Spleen (tissue), 11 donors: ENCODE results near the gene FUT4. TPM values are rescaled to one million over a fixed set of nuclear protein-coding genes. Genes with fewer than 3 reads are reported as not detected.

ENCODE experiments used
- DNase-seq: peaks from one replicate; pipeline ENCODE4 v3.0.0-alpha.2; 2020
- H3K27ac ChIP-seq, 8 donors: fragments of 200-600 bp; sonication (generic) in 7 of 8; 1 replicate in 4 of 8; 2 replicates in 4 of 8; pipeline versions ENCODE4 v1.5.0 to v1.8.0; 2016 to 2021; ENCODE audit warnings: inconsistent platforms in 4 of 8, mild to moderate bottlenecking in 4 of 8, moderate library complexity in 1 of 8
- H3K27me3 ChIP-seq, 7 donors: fragments of 200-600 bp; sonication (generic) in 6 of 7; replicated peaks in 1 of 7; 1 replicate in 4 of 7; 2 replicates in 3 of 7; pipeline versions ENCODE4 v1.5.0 to v1.8.0; 2016 to 2021; ENCODE audit warnings: inconsistent platforms in 3 of 7, mild to moderate bottlenecking in 1 of 7
- H3K36me3 ChIP-seq, 6 donors: fragments of 200-600 bp; sonication (generic) in 5 of 6; 1 replicate in 4 of 6; 2 replicates in 2 of 6; pipeline versions ENCODE4 v1.5.0 to v1.8.0; 2016 to 2021; ENCODE audit warnings: inconsistent platforms in 2 of 6
- H3K4me1 ChIP-seq, 6 donors: fragments of 200-600 bp; sonication (generic) in 5 of 6; 1 replicate in 3 of 6; 2 replicates in 3 of 6; pipeline versions ENCODE4 v1.5.0 to v1.8.0; 2016 to 2021; ENCODE audit warnings: inconsistent platforms in 3 of 6
- H3K4me3 ChIP-seq, 8 donors: fragments of 200-600 bp; sonication (generic) in 7 of 8; 1 replicate in 4 of 8; 2 replicates in 4 of 8; pipeline versions ENCODE4 v1.5.0 to v1.8.0; 2016 to 2021; ENCODE audit warnings: inconsistent platforms in 4 of 8, mild to moderate bottlenecking in 4 of 8, moderate library complexity in 2 of 8
- H3K9me3 ChIP-seq, 8 donors: fragments of 200-600 bp; sonication (generic) in 7 of 8; 1 replicate in 4 of 8; 2 replicates in 4 of 8; pipeline versions ENCODE4 v1.5.0 to v1.8.0; 2016 to 2021; ENCODE audit warnings: inconsistent platforms in 4 of 8
- POLR2A ChIP-seq, 3 donors: fragments of 450-650 bp; IDR thresholded peaks; one replicate each; pipeline ENCODE4 v1.5.1; 2017; ENCODE audit warnings: antibody characterized with exemption in 3 of 3, mild to moderate bottlenecking in 1 of 3
- POLR2AphosphoS5 ChIP-seq, 3 donors: sonication (generic); formaldehyde crosslinking; IDR thresholded peaks; one replicate each; pipeline ENCODE4 v1.5.1; 2017; ENCODE audit warnings: antibody characterized with exemption in 3 of 3
- WGBS, 5 donors: extraction: QIAGEN DNeasy Blood & Tissue Kit in 3 of 5; methylation state at CpG; one replicate each; pipeline versions ENCODE4 v1.1.5 to v1.1.7; 2013 to 2018; 5-methylcytosine and 5-hydroxymethylcytosine counted together
- intact Hi-C: fragments of 100-400 bp; cut with DNase I; formaldehyde crosslinking; loops from one replicate; pipeline ENCODE4 v1.15.0; 2023; ENCODE audit warnings: low total_unique reads
- polyA plus RNA-seq, 3 donors: library from polyadenylated mRNA; stranded (reverse); fragments of 200-250 nt; gene quantifications; one replicate each; pipeline ENCODE4 v1.2.1, GENCODE V29; 2013
- total RNA-seq, 7 donors: library from RNA; depleted of rRNA in 3 of 7; stranded (reverse); fragments of >200 nt in 3 of 7; fragmentation: NEBNext Ultra II Directional in 4 of 7; extraction: Animal tissue kit (Norgen Biotek cat#: 25700) in 4 of 7; gene quantifications; one replicate each; pipeline versions ENCODE4 v1.1.0 to v1.2.1, GENCODE V29; 2016 to 2021
- TF ChIP-seq, protein P1 (sequence below), 11 experiments: fragments of 200-600 bp in 7 of 11; fragments of 450-650 bp in 4 of 11; sonication (generic) in 4 of 11; IDR thresholded peaks in 8 of 11; conservative IDR thresholded peaks in 3 of 11; 1 replicate in 7 of 11; 2 replicates in 4 of 11; pipeline versions ENCODE4 v1.4.0 to v1.8.0; 2016 to 2021; ENCODE audit warnings: antibody characterized with exemption in 11 of 11, inconsistent platforms in 4 of 11, mild to moderate bottlenecking in 1 of 11
- donor health status: healthy with polysubstance abuse.
- donor health status: DM: no; HTN: no; CAD: no; lungs with moderate emphysema.
- donor health status: DM: no; HTN: no; CAD: no.
- donor health status: Bipolar disorder and iron deficiency.
- donor health status: healthy.
- donor health status: DM: no; HTN: no; CAD: no.
- donor health status: DM: yes; HTN: yes; CAD: no.

FUT4 gene
- total and polyA plus RNA-seq, 10 donors = 1.6 to 12.8 (median 9.8) TPM

GRCh38 chr11:94577841-94578240 lies 34.1 kb downstream of the FUT4 start:
- TF ChIP-seq, protein P1, sequence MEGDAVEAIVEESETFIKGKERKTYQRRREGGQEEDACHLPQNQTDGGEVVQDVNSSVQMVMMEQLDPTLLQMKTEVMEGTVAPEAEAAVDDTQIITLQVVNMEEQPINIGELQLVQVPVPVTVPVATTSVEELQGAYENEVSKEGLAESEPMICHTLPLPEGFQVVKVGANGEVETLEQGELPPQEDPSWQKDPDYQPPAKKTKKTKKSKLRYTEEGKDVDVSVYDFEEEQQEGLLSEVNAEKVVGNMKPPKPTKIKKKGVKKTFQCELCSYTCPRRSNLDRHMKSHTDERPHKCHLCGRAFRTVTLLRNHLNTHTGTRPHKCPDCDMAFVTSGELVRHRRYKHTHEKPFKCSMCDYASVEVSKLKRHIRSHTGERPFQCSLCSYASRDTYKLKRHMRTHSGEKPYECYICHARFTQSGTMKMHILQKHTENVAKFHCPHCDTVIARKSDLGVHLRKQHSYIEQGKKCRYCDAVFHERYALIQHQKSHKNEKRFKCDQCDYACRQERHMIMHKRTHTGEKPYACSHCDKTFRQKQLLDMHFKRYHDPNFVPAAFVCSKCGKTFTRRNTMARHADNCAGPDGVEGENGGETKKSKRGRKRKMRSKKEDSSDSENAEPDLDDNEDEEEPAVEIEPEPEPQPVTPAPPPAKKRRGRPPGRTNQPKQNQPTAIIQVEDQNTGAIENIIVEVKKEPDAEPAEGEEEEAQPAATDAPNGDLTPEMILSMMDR (IDR thresholded peaks at IDR 0.05 in 8 of 11, conservative IDR thresholded peaks at IDR 0.05 in 3 of 11) = no peak
- TF ChIP-seq POLR2A (IDR thresholded peaks at IDR 0.05) = no peak
- TF ChIP-seq POLR2AphosphoS5 (IDR thresholded peaks at IDR 0.05) = no peak
- no peak overlapping the region for H3K4me3 ChIP-seq
- WGBS, 5 donors = 68 to 92% (median 82%) methylated on average over 3 of the region's 3 CpGs
- no peaks in the 10 kb centered on the region for H3K27me3 ChIP-seq
- H3K9me3 ChIP-seq = no peaks in the 10 kb centered on the region
- no peaks in the 10 kb centered on the region for H3K36me3 ChIP-seq
- peaks cover 0 to 40% (median 2%) of the 10 kb centered on the region in 6 donors for H3K4me1 ChIP-seq
- intact Hi-C loops = no loop called here
- no peak for DNase-seq
- no peak overlapping the region for H3K27ac ChIP-seq

DNA sequence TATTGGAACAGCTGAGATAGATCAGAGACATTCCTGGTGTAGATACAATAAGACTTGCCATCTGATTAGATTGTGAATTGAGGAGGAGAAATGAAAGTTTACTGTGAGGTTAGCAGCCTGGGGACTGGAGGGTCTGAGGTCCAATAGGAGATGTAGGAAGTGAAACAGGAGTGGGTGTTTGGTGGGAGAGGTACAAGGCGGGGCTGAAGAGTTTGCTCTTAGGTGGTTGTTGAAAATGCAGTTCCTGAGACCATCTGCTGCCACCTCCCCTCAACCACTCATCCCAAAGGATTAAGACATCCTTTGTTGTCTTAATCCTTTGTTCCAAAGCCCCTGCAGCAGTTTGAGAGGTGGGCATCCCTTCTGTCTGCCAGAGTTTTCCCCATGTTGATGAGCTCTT lies 38.2 kb downstream of the FUT4 start:
- intact Hi-C loops = no loop called here

GRCh38 chr11:94583213-94583865 lies 39.6 kb downstream of the FUT4 start:
- 40 to 65% (median 58%) methylated on average over 4 of the region's 4 CpGs for WGBS, 5 donors
- H3K9me3 ChIP-seq = no peaks in the 10 kb centered on the region
- TF ChIP-seq POLR2AphosphoS5 (IDR thresholded peaks at IDR 0.05) = no peak
- no peak for TF ChIP-seq POLR2A (IDR thresholded peaks at IDR 0.05)
- TF ChIP-seq, protein P1 (IDR thresholded peaks at IDR 0.05 in 8 of 11, conservative IDR thresholded peaks at IDR 0.05 in 3 of 11) = no peak
- H3K27me3 ChIP-seq = no peaks in the 10 kb centered on the region
- intact Hi-C loops = no loop called here
- peak overlapping the region in 1 of 8 donors; percentile 27 for H3K4me3 ChIP-seq
- peaks cover 0 to 38% (median 14%) of the 10 kb centered on the region in 6 donors for H3K4me1 ChIP-seq
- no peak for DNase-seq
- H3K36me3 ChIP-seq = no peaks in the 10 kb centered on the region
- peak overlapping the region in 7 of 8 donors; percentile 63 to 83 (median 75) for H3K27ac ChIP-seq

More for the DNA sequence above, 38.2 kb downstream of the FUT4 start:
- H3K4me3 ChIP-seq = no peak overlapping the region
- no peaks in the 10 kb centered on the region for H3K9me3 ChIP-seq
- TF ChIP-seq, protein P1 (IDR thresholded peaks at IDR 0.05 in 8 of 11, conservative IDR thresholded peaks at IDR 0.05 in 3 of 11) = no peak
- TF ChIP-seq POLR2AphosphoS5 (IDR thresholded peaks at IDR 0.05) = no peak
- TF ChIP-seq POLR2A (IDR thresholded peaks at IDR 0.05) = no peak
- H3K27me3 ChIP-seq = no peaks in the 10 kb centered on the region
- no peak overlapping the region for H3K27ac ChIP-seq
- H3K4me1 ChIP-seq = peaks cover 0 to 38% (median 14%) of the 10 kb centered on the region in 6 donors
- no peaks in the 10 kb centered on the region for H3K36me3 ChIP-seq
- 0 to 64% (median 47%) methylated on average over 1 of the region's 1 CpG for WGBS, 5 donors
- DNase-seq = no peak

DNA sequence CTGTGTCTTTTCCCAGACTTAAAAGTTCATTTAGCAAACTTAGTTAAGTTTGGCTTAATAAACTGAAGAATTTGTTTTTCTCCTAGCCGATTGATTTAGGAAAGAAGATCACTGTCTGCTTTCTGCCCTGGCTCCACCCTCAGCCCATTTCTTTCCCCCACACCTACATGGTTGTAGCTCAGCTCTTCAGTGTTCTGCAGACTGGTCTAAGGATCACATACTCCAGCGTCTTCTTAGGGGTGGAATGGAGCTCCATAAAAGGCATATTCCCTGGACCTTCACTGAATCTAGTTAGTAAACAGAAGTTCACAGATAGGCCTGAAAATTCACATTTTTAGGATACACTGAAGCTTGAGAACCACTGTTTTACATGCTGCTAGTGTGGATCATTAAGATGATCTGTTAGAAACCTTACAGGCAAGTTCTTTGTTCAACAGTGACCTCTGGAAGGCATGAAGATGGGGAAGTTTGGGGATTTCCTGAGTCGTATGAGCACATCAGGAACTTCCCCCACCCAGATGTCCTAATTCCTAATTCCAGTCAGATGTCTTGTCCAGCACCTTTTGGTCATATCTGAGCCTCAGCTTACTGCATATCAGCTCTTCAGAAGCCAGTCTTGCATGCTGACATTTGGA lies 40.3 kb downstream of the FUT4 start:
- intact Hi-C loops = no loop called here
- Histone ChIP-seq H3K4me3 (peak overlapping the region in 1 of 8 donors; percentile 27), H3K36me3 (peaks cover 0 to under 1% (median 0%) of the 10 kb centered on the region in 6 donors), H3K9me3 (no peaks in the 10 kb centered on the region), H3K4me1 (peaks cover 0 to 38% (median 14%) of the 10 kb centered on the region in 6 donors), H3K27ac (peak overlapping the region in 7 of 8 donors; percentile 63 to 83 (median 75)), H3K27me3 (no peaks in the 10 kb centered on the region)
- no peak for DNase-seq
- WGBS, 5 donors = 39 to 61% (median 47%) methylated on average over 3 of the region's 3 CpGs
- TF ChIP-seq, protein P1 (IDR thresholded peaks at IDR 0.05 in 8 of 11, conservative IDR thresholded peaks at IDR 0.05 in 3 of 11) = no peak
- peak in 1 of 3 donors; percentile 26 for TF ChIP-seq POLR2AphosphoS5 (IDR thresholded peaks at IDR 0.05)
